SK-N-SH (cell line): Measurements from ENCODE around the gene PKN2. TPM values are rescaled to one million over a fixed set of nuclear protein-coding genes. Genes with fewer than 3 reads are reported as not detected.

Experiments
- CTCF ChIA-PET: fragments of 300-600, 350-600 bp; formaldehyde crosslinking; extraction: SDS; loops from one replicate; lab custom pipeline; 2021; lab: Yijun Ruan, JAX
- POLR2A ChIA-PET: fragments of 350-600 bp; sonication (Branson Sonifier 250); formaldehyde crosslinking; extraction: SDS; loops from one replicate; lab custom pipeline; 2020; ENCODE audit warnings: antibody characterized with exemption, inconsistent platforms; lab: Yijun Ruan, JAX
- DNase-seq: peaks from one replicate; pipeline ENCODE4 v3.0.0; 2012
- H2AFZ ChIP-seq: fragments of 200-600 bp; sonication (generic); 2 replicates; pipeline ENCODE4 v1.8.1; 2016; ENCODE audit warnings: antibody characterized with exemption, mild to moderate bottlenecking, low read depth
- H3F3A ChIP-seq: fragments of 200-600 bp; sonication (generic); replicated peaks from 2 replicates; pipeline ENCODE3; 2016; ENCODE audit warnings: antibody characterized with exemption, mild to moderate bottlenecking; ENCODE audit not compliant: insufficient read depth
- H3K27ac ChIP-seq, 2 experiments: fragments of 200-500 bp in 1 of 2; fragments of 200-600 bp in 1 of 2; sonication (Bioruptor generic) in 1 of 2; sonication (generic), shearing (Covaris generic) in 1 of 2; 2 replicates each; pipeline versions ENCODE4 v1.5.1 to v1.6.1; 2014 to 2016; ENCODE audit warnings: low read depth in 2 of 2, inconsistent platforms in 1 of 2, low read length in 1 of 2, mild to moderate bottlenecking in 1 of 2, mixed read lengths in 1 of 2
- H3K27me3 ChIP-seq: fragments of 200-600 bp; sonication (generic), shearing (Covaris generic); 2 replicates; pipeline ENCODE4 v1.6.1; 2016; ENCODE audit warnings: mixed run types; ENCODE audit not compliant: insufficient read depth
- H3K36me3 ChIP-seq, 2 experiments: fragments of 200-500 bp in 1 of 2; fragments of 200-600 bp in 1 of 2; sonication (Bioruptor generic) in 1 of 2; sonication (generic) in 1 of 2; replicated peaks in 1 of 2; 2 replicates each; pipeline versions ENCODE3 to v1.5.1; 2014 to 2016; ENCODE audit warnings: low read length in 1 of 2, mild to moderate bottlenecking in 1 of 2; ENCODE audit not compliant: insufficient read depth in 2 of 2, control insufficient read depth in 1 of 2
- H3K4me1 ChIP-seq, 2 experiments: fragments of 200-500 bp in 1 of 2; fragments of 200-600 bp in 1 of 2; sonication (Bioruptor generic) in 1 of 2; sonication (generic), shearing (Covaris generic) in 1 of 2; 2 replicates each; pipeline versions ENCODE4 v1.5.1 to v1.6.1; 2014 to 2016; ENCODE audit warnings: low read depth in 1 of 2, low read length in 1 of 2, mixed run types in 1 of 2; ENCODE audit not compliant: insufficient read depth in 2 of 2, control insufficient read depth in 1 of 2
- H3K4me2 ChIP-seq: fragments of 200-600 bp; sonication (generic), shearing (Covaris generic); 2 replicates; pipeline ENCODE4 v1.6.1; 2017; ENCODE audit warnings: mixed run types
- H3K4me3 ChIP-seq, 2 experiments: fragments of 200-500 bp in 1 of 2; fragments of 200-600 bp in 1 of 2; sonication (Bioruptor generic) in 1 of 2; sonication (generic), shearing (Covaris generic) in 1 of 2; 2 replicates each; pipeline versions ENCODE4 v1.5.1 to v1.8.1; 2014 to 2016; ENCODE audit warnings: low read depth in 2 of 2, inconsistent platforms in 1 of 2, low read length in 1 of 2, mild to moderate bottlenecking in 1 of 2, mixed read lengths in 1 of 2, moderate library complexity in 1 of 2
- H3K79me2 ChIP-seq: fragments of 200-600 bp; sonication (generic); 2 replicates; pipeline ENCODE4 v1.8.1; 2017; ENCODE audit warnings: mild to moderate bottlenecking; ENCODE audit not compliant: insufficient read depth
- H3K9ac ChIP-seq: fragments of 200-600 bp; sonication (generic); 2 replicates; pipeline ENCODE4 v1.6.1; 2017; ENCODE audit warnings: mixed run types
- H3K9me2 ChIP-seq: fragments of 200-600 bp; sonication (generic); 2 replicates; pipeline ENCODE4 v1.6.1; 2017; ENCODE audit warnings: mixed run types
- H3K9me3 ChIP-seq: fragments of 200-600 bp; sonication (generic); 2 replicates; pipeline ENCODE4 v1.6.1; 2017; ENCODE audit warnings: mixed run types, mild to moderate bottlenecking, moderate library complexity
- H4K20me1 ChIP-seq: fragments of 200-600 bp; sonication (generic); 2 replicates; pipeline ENCODE4 v1.6.1; 2017; ENCODE audit warnings: mild to moderate bottlenecking, mixed run types; ENCODE audit not compliant: insufficient read depth
- ELF1 ChIP-seq: IDR thresholded peaks from 2 replicates; pipeline ENCODE4 v1.4.0; 2012
- EP300 ChIP-seq, 2 experiments: IDR thresholded peaks; 2 replicates each; pipeline versions ENCODE4 v1.4.0 to v1.6.1; 2012; ENCODE audit warnings: borderline replicate concordance in 1 of 2, low read depth in 1 of 2, low read length in 1 of 2
- FOSL2 ChIP-seq: IDR thresholded peaks from 2 replicates; pipeline ENCODE4 v1.4.0; 2012; ENCODE audit warnings: low read depth, mild to moderate bottlenecking, moderate library complexity, borderline replicate concordance
- FOXM1 ChIP-seq: IDR thresholded peaks from 2 replicates; pipeline ENCODE4 v1.4.0; 2012; ENCODE audit warnings: low read depth, mild to moderate bottlenecking
- GABPA ChIP-seq: IDR thresholded peaks from 2 replicates; pipeline ENCODE4 v1.4.0; 2012; ENCODE audit warnings: low read depth, mild to moderate bottlenecking
- JUND ChIP-seq: IDR thresholded peaks from 2 replicates; pipeline ENCODE4 v1.4.0; 2012
- MEF2A ChIP-seq: IDR thresholded peaks from 2 replicates; pipeline ENCODE4 v1.4.0; 2012; ENCODE audit warnings: low read depth, borderline replicate concordance
- MXI1 ChIP-seq: IDR thresholded peaks from 2 replicates; pipeline ENCODE4 v1.6.1; 2012; ENCODE audit warnings: mild to moderate bottlenecking, low read depth, low read length, improper control_type of control experiment
- NRF1 ChIP-seq: IDR thresholded peaks from 2 replicates; pipeline ENCODE4 v1.6.1; 2012; ENCODE audit warnings: low read depth, mild to moderate bottlenecking, low read length
- POLR2AphosphoS5 ChIP-seq: IDR thresholded peaks from 2 replicates; pipeline ENCODE4 v1.6.1; 2012; ENCODE audit warnings: low read depth, low read length
- RCOR1 ChIP-seq: fragments of 150-350 bp; IDR thresholded peaks from 2 replicates; pipeline ENCODE4 v1.6.1; 2017; ENCODE audit warnings: antibody characterized with exemption, low read length
- RFX5 ChIP-seq: IDR thresholded peaks from 2 replicates; pipeline ENCODE4 v1.6.1; 2012; ENCODE audit warnings: mild to moderate bottlenecking, improper control_type of control experiment, low read length
- RXRA ChIP-seq: IDR thresholded peaks from 2 replicates; pipeline ENCODE4 v1.4.0; 2012; ENCODE audit warnings: low read depth, mild to moderate bottlenecking, borderline replicate concordance
- TAF1 ChIP-seq: IDR thresholded peaks from 2 replicates; pipeline ENCODE4 v1.6.1; 2012; ENCODE audit warnings: low read depth, mild to moderate bottlenecking, low read length, moderate library complexity, borderline replicate concordance
- TEAD4 ChIP-seq: IDR thresholded peaks from 2 replicates; pipeline ENCODE4 v1.4.0; 2012; ENCODE audit warnings: mild to moderate bottlenecking, borderline replicate concordance; ENCODE audit not compliant: insufficient read depth
- YY1 ChIP-seq: IDR thresholded peaks from 2 replicates; pipeline ENCODE4 v1.4.0; 2012; ENCODE audit warnings: low read depth, mild to moderate bottlenecking
- WGBS: methylation state at CpG from one replicate; pipeline ENCODE4 v1.1.6; 2017; ENCODE audit warnings: low lambda C conversion rate; 5-methylcytosine and 5-hydroxymethylcytosine counted together
- polyA plus RNA-seq, 3 experiments: library from polyadenylated mRNA; depleted of rRNA; stranded (reverse); fragments of >200 nt; gene quantifications; 2 replicates each; pipeline ENCODE4 v1.2.3, GENCODE V29; 2012
- TF ChIP-seq, protein P1 (sequence below): IDR thresholded peaks from 2 replicates; pipeline ENCODE4 v1.4.0; 2012; ENCODE audit warnings: low read depth, borderline replicate concordance
- TF ChIP-seq, protein P2 (sequence below): IDR thresholded peaks from 2 replicates; pipeline ENCODE4 v1.4.0; 2012; ENCODE audit warnings: low read depth
- TF ChIP-seq, protein P3 (sequence below): fragments of 200-600 bp; sonication (generic); IDR thresholded peaks from 2 replicates; pipeline ENCODE4 v1.6.1; 2017; ENCODE audit warnings: antibody characterized with exemption, mild to moderate bottlenecking, moderate library complexity

The PKN2 gene
- polyA plus RNA-seq, 1 of the 3 experiments (the other 2 are of a cell fraction) = 6.8 TPM

DNA sequence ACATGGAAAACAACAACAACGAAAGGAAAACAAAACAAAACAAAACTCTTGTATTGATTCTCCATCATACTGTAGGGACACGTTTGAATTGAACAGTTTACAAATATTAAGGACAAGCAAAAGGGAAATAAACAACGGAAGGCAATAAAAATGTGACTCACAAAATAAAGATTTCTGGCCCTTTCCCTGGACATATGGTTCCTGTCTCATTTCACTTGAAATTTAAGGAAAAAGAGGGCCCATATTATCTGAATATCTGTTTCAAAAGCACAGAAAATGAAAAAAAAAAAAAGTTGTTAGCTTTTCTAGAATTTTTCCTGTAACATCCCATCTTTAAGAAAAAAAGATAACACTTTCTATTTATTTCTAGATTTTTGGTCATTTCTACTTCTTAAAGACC lies 3.6 kb upstream of the PKN2 start:
- POLR2A ChIA-PET = no interaction called here
- H3K9ac ChIP-seq = no peak overlapping the region
- no peak overlapping the region for H3K4me3 ChIP-seq
- CTCF ChIA-PET = interaction anchor here (0.8 kb wide), 1 partner anchor 25 kb away, joined by 3 read pairs; no protein-coding TSS in a partner anchor
- H3K9me3 ChIP-seq = no peaks in the 10 kb centered on the region
- H3K36me3 ChIP-seq = no peaks in the 10 kb centered on the region
- peaks cover 25% of the 10 kb centered on the region for H3F3A ChIP-seq
- H3K27me3 ChIP-seq = no peaks in the 10 kb centered on the region
- no peak overlapping the region for H2AFZ ChIP-seq
- no peaks in the 10 kb centered on the region for H3K9me2 ChIP-seq
- peaks cover under 1% of the 10 kb centered on the region; the same call in 1 of the 2 replicates for H4K20me1 ChIP-seq
- peaks cover 16% of the 10 kb centered on the region for H3K79me2 ChIP-seq
- H3K4me1 ChIP-seq = peaks cover 0 to 3% of the 10 kb centered on the region in 2 experiments; a peak in 1 of 4 replicates
- no peak overlapping the region for H3K4me2 ChIP-seq
- TF ChIP-seq JUND (no peak), MXI1 (no peak), NRF1 (no peak), TAF1 (no peak), EP300 (IDR thresholded peaks at IDR 0.05; ENCODE audit: borderline replicate concordance in 1 of 2, low read depth in 1 of 2, low read length in 1 of 2) (no peak), POLR2AphosphoS5 (no peak), TEAD4 (no peak), YY1 (no peak), FOXM1 (no peak), RFX5 (no peak), ELF1 (no peak), GABPA (no peak), RXRA (no peak), MEF2A (no peak), RCOR1 (no peak), FOSL2 (no peak)
- TF ChIP-seq, protein P1, sequence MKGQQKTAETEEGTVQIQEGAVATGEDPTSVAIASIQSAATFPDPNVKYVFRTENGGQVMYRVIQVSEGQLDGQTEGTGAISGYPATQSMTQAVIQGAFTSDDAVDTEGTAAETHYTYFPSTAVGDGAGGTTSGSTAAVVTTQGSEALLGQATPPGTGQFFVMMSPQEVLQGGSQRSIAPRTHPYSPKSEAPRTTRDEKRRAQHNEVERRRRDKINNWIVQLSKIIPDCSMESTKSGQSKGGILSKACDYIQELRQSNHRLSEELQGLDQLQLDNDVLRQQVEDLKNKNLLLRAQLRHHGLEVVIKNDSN = no peak
- TF ChIP-seq, protein P2, sequence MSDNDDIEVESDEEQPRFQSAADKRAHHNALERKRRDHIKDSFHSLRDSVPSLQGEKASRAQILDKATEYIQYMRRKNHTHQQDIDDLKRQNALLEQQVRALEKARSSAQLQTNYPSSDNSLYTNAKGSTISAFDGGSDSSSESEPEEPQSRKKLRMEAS = no peak
- TF ChIP-seq, protein P3, sequence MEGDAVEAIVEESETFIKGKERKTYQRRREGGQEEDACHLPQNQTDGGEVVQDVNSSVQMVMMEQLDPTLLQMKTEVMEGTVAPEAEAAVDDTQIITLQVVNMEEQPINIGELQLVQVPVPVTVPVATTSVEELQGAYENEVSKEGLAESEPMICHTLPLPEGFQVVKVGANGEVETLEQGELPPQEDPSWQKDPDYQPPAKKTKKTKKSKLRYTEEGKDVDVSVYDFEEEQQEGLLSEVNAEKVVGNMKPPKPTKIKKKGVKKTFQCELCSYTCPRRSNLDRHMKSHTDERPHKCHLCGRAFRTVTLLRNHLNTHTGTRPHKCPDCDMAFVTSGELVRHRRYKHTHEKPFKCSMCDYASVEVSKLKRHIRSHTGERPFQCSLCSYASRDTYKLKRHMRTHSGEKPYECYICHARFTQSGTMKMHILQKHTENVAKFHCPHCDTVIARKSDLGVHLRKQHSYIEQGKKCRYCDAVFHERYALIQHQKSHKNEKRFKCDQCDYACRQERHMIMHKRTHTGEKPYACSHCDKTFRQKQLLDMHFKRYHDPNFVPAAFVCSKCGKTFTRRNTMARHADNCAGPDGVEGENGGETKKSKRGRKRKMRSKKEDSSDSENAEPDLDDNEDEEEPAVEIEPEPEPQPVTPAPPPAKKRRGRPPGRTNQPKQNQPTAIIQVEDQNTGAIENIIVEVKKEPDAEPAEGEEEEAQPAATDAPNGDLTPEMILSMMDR = no peak
- TF ChIP-seq, all 33 proteins: peak for 0
- no peak overlapping the region for H3K27ac ChIP-seq
- no peak for DNase-seq
- WGBS = 49% methylated on average over 3 of the region's 3 CpGs
